ENCODE data around the gene CALML5.

Gene CALML5

GRCh38 chr10:5482016-5482415, 17.4 kb downstream of the CALML5 start:
- no peak overlapping the region for H3K27ac ChIP-seq (ENCODE audit: low read depth, low read length)
- TF ChIP-seq CTCF (IDR thresholded peaks at IDR 0.05; ENCODE audit: low read depth, low read length, poor library complexity, severe bottlenecking) (no peak), EZH2phosphoT487 (IDR thresholded peaks at IDR 0.05; ENCODE audit: borderline replicate concordance, low read length) (no peak)
- H3K4me2 ChIP-seq (ENCODE audit: low read length) = no peak overlapping the region
- no peak overlapping the region for H3K4me3 ChIP-seq (ENCODE audit: low read length)
- H4K20me1 ChIP-seq (ENCODE audit: control insufficient read depth, insufficient read depth, low read depth, low read length) = no peaks in the 10 kb centered on the region
- H3K36me3 ChIP-seq (ENCODE audit: control insufficient read depth, low read length) = no peaks in the 10 kb centered on the region
- peaks cover 13% of the 10 kb centered on the region for H3K4me1 ChIP-seq (ENCODE audit: control insufficient read depth, low read length)
- no peaks in the 10 kb centered on the region for H3F3A ChIP-seq (ENCODE audit: control insufficient read depth, insufficient read depth)
- H3K27me3 ChIP-seq (ENCODE audit: control insufficient read depth, low read length) = no peaks in the 10 kb centered on the region
- H3K79me2 ChIP-seq (ENCODE audit: control insufficient read depth, low read length) = no peaks in the 10 kb centered on the region
- no peaks in the 10 kb centered on the region for H3K9me2 ChIP-seq (replicated peaks; ENCODE audit: control insufficient read depth, low read length)
- no peaks in the 10 kb centered on the region for H3K9me3 ChIP-seq (ENCODE audit: control insufficient read depth, insufficient read depth, low read length)

GRCh38 chr10:5481121-5481520, 18.2 kb downstream of the CALML5 start:
- Histone ChIP-seq H3K4me2 (ENCODE audit: low read length) (no peak overlapping the region), H3K4me1 (ENCODE audit: control insufficient read depth, low read length) (peaks cover 6% of the 10 kb centered on the region), H3F3A (ENCODE audit: control insufficient read depth, insufficient read depth) (no peaks in the 10 kb centered on the region), H3K4me3 (ENCODE audit: low read length) (no peak overlapping the region), H3K9me3 (ENCODE audit: control insufficient read depth, insufficient read depth, low read length) (no peaks in the 10 kb centered on the region), H3K27me3 (ENCODE audit: control insufficient read depth, low read length) (no peaks in the 10 kb centered on the region), H3K9me2 (replicated peaks; ENCODE audit: control insufficient read depth, low read length) (no peaks in the 10 kb centered on the region), H3K36me3 (ENCODE audit: control insufficient read depth, low read length) (no peaks in the 10 kb centered on the region), H4K20me1 (ENCODE audit: control insufficient read depth, insufficient read depth, low read depth, low read length) (no peaks in the 10 kb centered on the region), H3K27ac (ENCODE audit: low read depth, low read length) (no peak overlapping the region), H3K79me2 (ENCODE audit: control insufficient read depth, low read length) (no peaks in the 10 kb centered on the region)
- no peak for TF ChIP-seq CTCF (IDR thresholded peaks at IDR 0.05; ENCODE audit: low read depth, low read length, poor library complexity, severe bottlenecking)

- no peaks in the 10 kb centered on the region for H3K36me3 ChIP-seq (ENCODE audit: control insufficient read depth, low read length)
- peaks cover 6% of the 10 kb centered on the region for H3K4me1 ChIP-seq (ENCODE audit: control insufficient read depth, low read length)
- no peak overlapping the region for H3K27ac ChIP-seq (ENCODE audit: low read depth, low read length)
- no peaks in the 10 kb centered on the region for H3K9me2 ChIP-seq (replicated peaks; ENCODE audit: control insufficient read depth, low read length)
- TF ChIP-seq EZH2phosphoT487 (IDR thresholded peaks at IDR 0.05; ENCODE audit: borderline replicate concordance, low read length) (no peak), CTCF (IDR thresholded peaks at IDR 0.05; ENCODE audit: low read depth, low read length, poor library complexity, severe bottlenecking) (no peak)
- no peaks in the 10 kb centered on the region for H3K79me2 ChIP-seq (ENCODE audit: control insufficient read depth, low read length)
- no peak overlapping the region for H3K4me2 ChIP-seq (ENCODE audit: low read length)
- no peak overlapping the region for H3K4me3 ChIP-seq (ENCODE audit: low read length)
- H4K20me1 ChIP-seq (ENCODE audit: control insufficient read depth, insufficient read depth, low read depth, low read length) = no peaks in the 10 kb centered on the region
- no peaks in the 10 kb centered on the region for H3K27me3 ChIP-seq (ENCODE audit: control insufficient read depth, low read length)
- no peaks in the 10 kb centered on the region for H3K9me3 ChIP-seq (ENCODE audit: control insufficient read depth, insufficient read depth, low read length)
- no peaks in the 10 kb centered on the region for H3F3A ChIP-seq (ENCODE audit: control insufficient read depth, insufficient read depth)
These were observed 19.0 kb downstream of the CALML5 start for GRCh38 chr10:5480162-5480941.
